HFF-Myc (cell line): ENCODE data around the gene UNC119B.

Experiments
- DNase-seq: peaks from one replicate; pipeline ENCODE4 v3.0.0-alpha.2; 2011; ENCODE audit warnings: low read depth; ENCODE audit errors: extremely low read depth
- H3K4me3 ChIP-seq: replicated peaks from 2 replicates; pipeline ENCODE4 v1.5.1; 2011; ENCODE audit warnings: low read depth, mild to moderate bottlenecking, control low read depth, low read length
- TF ChIP-seq, protein P1 (sequence below): IDR thresholded peaks from 2 replicates; pipeline ENCODE4 v1.5.1; 2012; ENCODE audit warnings: mild to moderate bottlenecking, low read depth, low read length, control low read depth; ENCODE audit errors: missing control alignments

The UNC119B gene

DNA sequence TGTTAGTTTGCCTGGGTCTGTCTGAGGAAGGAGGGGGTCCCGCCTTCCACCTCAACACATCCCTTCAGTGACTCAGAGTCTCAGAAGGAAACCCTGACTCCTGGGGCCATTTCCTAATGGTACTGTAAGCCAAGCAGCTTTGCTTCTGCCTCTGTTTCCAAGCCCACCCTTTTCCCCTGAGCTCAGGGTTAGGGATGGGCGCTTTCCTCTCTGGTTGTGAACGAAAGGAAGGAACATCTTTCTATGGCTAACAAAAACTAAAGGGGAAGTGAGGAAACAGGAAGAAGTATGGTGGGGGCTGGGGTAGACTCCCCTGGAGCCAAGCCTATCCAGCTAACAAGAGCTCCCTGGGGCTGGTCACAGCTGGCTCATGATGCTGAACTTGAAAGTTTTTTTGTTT, 11.6 kb upstream of the UNC119B start:
- DNase-seq: no peak
- no peak overlapping the region for H3K4me3 ChIP-seq
- TF ChIP-seq, protein P1, sequence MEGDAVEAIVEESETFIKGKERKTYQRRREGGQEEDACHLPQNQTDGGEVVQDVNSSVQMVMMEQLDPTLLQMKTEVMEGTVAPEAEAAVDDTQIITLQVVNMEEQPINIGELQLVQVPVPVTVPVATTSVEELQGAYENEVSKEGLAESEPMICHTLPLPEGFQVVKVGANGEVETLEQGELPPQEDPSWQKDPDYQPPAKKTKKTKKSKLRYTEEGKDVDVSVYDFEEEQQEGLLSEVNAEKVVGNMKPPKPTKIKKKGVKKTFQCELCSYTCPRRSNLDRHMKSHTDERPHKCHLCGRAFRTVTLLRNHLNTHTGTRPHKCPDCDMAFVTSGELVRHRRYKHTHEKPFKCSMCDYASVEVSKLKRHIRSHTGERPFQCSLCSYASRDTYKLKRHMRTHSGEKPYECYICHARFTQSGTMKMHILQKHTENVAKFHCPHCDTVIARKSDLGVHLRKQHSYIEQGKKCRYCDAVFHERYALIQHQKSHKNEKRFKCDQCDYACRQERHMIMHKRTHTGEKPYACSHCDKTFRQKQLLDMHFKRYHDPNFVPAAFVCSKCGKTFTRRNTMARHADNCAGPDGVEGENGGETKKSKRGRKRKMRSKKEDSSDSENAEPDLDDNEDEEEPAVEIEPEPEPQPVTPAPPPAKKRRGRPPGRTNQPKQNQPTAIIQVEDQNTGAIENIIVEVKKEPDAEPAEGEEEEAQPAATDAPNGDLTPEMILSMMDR: no peak

DNA sequence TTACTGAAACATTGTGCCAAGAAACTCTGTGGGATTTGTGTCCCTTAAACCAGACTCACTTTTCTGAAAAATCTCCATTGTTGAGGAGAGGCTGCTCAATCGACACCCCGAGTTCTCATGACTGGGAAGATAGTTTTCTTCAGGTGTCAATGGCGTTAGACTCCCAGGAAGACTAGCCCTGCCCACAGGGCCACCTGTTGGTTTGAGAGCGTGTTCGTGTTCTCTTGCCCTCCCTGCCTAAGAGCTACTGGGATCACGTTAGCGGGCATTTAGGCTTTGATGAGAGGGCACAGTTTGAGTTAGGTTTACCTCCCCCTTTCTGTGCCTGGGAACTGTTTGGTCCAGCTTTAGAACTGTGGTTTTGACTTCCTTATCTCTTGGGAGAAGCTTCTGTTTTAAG, 10.7 kb upstream of the UNC119B start:
- DNase-seq: no peak
- TF ChIP-seq, protein P1: no peak
- no peak overlapping the region for H3K4me3 ChIP-seq

DNA sequence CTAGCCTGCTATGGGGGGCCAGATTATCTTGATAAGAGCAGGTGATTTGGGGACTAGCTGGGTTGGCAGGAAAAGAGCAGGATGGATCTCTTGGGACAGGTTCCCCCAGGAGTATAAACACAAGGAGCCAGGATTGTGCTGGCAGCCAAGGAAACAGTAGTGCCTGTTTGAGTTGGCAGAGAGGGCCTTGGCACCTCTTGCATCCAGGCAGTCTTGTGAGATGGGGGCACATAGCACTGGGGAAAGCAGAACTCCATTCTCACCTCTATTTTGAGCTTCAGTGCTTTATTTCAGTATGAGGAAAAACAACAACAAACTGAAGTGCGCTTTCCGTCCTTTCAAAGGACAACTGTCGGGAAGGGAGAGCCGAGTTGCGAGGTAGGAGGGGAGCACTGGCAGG, 9.4 kb upstream of the UNC119B start:
- TF ChIP-seq, protein P1: no peak
- H3K4me3 ChIP-seq: no peak overlapping the region
- no peak for DNase-seq

DNA sequence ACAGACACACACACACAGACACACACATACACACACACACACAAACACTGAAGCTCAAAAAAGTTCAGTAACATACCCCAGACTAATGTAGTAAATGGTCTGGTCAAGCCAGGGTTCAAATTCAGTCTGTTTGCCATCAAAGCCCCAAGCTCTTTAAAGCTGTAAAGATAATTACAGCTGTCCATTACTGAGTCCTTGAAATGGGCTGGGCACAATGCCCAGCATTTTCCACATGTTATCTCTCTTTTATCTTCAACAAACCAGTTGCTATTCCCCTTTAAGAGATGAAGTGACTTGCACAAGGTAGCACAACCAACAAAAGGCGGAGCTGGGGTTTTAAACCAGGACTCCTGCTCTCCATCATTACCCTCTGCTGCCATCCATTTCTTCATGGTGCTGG, 7.6 kb upstream of the UNC119B start:
- no peak for DNase-seq
- TF ChIP-seq, protein P1: no peak

DNA sequence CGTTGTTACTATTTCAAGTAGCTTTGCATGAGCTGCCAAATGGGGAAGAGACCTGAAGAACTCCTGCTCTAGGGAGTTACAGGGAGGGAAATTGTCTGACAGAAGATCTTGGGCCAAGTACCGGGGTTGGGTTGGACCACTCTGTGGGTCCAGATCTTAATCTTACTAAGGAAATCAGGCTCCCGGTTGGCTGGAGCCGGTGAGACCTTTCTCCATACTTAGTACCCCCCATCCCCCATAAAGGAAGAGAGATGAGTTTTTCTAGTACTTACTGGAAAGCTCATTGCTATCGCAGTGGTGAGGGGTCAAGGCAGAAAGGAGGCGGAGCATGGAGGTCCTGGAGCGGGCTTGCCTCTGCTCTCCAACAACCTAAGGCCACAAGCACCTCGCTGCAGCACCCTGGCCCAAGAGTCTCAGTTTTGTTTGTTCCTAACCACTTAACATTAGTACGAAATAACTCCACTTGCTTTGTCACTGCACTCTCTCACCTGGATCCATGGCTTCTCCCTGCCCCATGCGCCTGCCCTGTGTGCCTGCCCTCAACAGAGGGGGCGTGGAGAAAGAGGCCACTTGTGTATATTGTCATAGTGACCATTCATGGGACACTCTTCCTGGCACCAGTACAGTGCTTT, 6.8 kb upstream of the UNC119B start:
- no peak for DNase-seq
- TF ChIP-seq, protein P1: no peak

More for the DNA sequence above, 7.6 kb upstream of the UNC119B start:
- no peak overlapping the region for H3K4me3 ChIP-seq

DNA sequence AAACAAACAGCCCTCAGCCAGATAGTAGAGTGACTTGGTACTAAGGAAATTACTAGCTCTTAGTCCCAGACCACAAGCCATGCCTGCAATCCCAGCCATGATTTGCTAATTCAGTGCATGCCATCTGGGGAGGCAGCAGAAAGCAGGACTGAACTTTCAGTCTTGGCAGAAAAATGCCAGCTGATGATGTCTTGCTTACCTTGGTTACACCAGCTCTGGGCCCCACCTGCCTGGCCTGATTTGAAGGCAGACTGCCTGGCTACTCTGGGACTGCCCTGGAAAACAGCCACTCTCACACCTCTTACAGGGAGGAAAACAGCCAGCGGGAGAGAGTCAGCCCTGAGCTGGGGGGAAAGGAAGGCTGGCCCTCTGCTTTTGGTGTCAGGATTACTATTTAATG, 4.6 kb upstream of the UNC119B start:
- TF ChIP-seq, protein P1: no peak
- H3K4me3 ChIP-seq: no peak overlapping the region
- DNase-seq: no peak

More for the DNA sequence above, 6.8 kb upstream of the UNC119B start:
- H3K4me3 ChIP-seq: no peak overlapping the region

DNA sequence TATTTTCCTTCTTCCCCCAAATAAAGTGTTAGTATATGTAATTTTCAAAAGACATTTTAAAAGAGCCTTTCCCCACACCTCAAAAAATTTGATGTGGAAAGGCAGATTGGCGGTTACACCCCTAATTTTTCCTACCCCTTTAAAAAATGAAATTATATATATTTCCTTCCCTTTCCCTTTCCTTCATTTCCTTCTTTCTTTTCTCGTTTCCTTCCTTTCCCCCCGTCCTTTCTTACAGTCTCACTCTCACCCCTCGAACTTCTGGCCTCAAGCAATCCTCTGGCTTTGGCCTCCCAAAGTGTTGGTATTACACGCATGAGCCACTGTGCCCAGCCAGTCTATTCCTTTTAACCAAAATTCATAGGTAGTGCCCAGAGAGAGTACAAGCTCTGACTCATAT, 4.2 kb upstream of the UNC119B start:
- DNase-seq: no peak
- H3K4me3 ChIP-seq: no peak overlapping the region
- TF ChIP-seq, protein P1: no peak
